Measurements from ENCODE around the gene OXNAD1. TPM values are rescaled to one million over a fixed set of nuclear protein-coding genes. Genes with fewer than 3 reads are reported as not detected.
"Not testable (repeated sequence)": the region's sequence is repeated elsewhere in the genome, so short reads cannot be mapped to it uniquely, and the experiment has no call there.

OXNAD1 gene
- total RNA-seq, 3 donors from 2014 or later: 13.1 to 22.8 (median 15.7) TPM

DNA sequence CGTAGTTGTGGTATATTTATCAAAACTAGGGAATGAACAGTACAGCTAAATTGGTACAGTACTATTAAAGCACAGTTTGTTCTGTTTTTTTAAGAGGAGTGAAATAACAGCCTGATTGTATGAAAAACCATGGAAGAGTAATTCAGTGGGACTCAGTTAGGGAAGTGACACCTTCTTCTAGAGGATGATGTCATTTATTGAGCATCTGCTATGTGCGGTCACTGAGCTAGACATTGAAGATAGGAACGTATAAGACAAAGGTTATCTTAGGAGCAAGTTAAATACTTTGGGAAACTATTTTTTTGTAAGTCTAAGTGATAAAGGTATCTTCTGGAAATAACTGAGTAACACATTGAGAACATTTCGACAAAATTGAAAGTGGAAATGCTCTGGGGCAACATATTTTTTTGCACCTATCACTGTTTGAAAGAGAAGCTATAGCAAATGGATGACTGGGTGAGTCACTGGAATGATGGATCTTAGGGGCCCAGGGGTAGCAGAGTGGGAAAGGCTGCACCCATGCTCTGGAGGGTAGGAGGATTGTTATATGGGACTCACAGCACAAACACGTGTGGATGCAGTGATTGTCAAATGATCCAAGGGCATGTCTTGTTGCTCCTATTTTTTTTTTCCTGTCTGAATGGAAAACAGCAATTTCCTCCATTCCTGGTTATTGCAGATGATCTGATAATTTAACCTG is 43.0 kb downstream of the OXNAD1 start:
- intact Hi-C loops (cut with DNase I; ENCODE audit: low total_unique reads): no loop called here
- Histone ChIP-seq H3K27ac (no peak overlapping the region), H3K9me3 (no peaks in the 10 kb centered on the region), H3K4me1 (peaks cover 0 to 12% of the 10 kb centered on the region in 2 donors), H3K27me3 (no peaks in the 10 kb centered on the region), H3K36me3 (no peaks in the 10 kb centered on the region), H3K4me3 (no peak overlapping the region)
- DNase-seq (ENCODE audit: low spot score in 2 of 2): no peak
- TF ChIP-seq POLR2A (IDR thresholded peaks at IDR 0.05) (no peak), POLR2AphosphoS5 (IDR thresholded peaks at IDR 0.05) (no peak)
- TF ChIP-seq, protein P1, sequence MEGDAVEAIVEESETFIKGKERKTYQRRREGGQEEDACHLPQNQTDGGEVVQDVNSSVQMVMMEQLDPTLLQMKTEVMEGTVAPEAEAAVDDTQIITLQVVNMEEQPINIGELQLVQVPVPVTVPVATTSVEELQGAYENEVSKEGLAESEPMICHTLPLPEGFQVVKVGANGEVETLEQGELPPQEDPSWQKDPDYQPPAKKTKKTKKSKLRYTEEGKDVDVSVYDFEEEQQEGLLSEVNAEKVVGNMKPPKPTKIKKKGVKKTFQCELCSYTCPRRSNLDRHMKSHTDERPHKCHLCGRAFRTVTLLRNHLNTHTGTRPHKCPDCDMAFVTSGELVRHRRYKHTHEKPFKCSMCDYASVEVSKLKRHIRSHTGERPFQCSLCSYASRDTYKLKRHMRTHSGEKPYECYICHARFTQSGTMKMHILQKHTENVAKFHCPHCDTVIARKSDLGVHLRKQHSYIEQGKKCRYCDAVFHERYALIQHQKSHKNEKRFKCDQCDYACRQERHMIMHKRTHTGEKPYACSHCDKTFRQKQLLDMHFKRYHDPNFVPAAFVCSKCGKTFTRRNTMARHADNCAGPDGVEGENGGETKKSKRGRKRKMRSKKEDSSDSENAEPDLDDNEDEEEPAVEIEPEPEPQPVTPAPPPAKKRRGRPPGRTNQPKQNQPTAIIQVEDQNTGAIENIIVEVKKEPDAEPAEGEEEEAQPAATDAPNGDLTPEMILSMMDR (IDR thresholded peaks at IDR 0.05): no peak

DNA sequence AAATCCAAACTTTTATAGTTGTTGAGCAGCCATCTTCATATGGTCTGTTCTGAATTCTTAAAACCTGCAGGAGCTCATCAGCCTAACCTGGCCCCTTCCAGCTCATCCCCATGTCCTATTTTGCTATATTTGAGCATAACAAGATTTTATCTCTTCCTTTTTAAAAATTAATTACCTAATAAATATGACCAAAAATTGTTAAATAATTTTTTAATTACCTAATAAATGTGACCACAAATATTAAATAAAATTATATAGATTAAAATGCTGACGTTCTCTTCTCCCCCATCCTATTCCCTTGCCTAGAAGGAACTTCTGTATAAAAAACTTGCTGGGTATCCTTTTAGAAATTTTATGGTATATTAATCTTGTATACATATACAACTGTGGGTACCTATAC is 43.7 kb downstream of the OXNAD1 start:
- Histone ChIP-seq H3K9me3 (no peaks in the 10 kb centered on the region), H3K27ac (no peak overlapping the region), H3K27me3 (no peaks in the 10 kb centered on the region), H3K36me3 (no peaks in the 10 kb centered on the region), H3K4me1 (peaks cover 0 to 12% of the 10 kb centered on the region in 2 donors), H3K4me3 (no peak overlapping the region)
- TF ChIP-seq POLR2A (IDR thresholded peaks at IDR 0.05) (no peak), POLR2AphosphoS5 (IDR thresholded peaks at IDR 0.05) (no peak)
- TF ChIP-seq, protein P1 (IDR thresholded peaks at IDR 0.05): no peak
- intact Hi-C loops (cut with DNase I; ENCODE audit: low total_unique reads): no loop called here
- no peak for DNase-seq (ENCODE audit: low spot score in 2 of 2)

DNA sequence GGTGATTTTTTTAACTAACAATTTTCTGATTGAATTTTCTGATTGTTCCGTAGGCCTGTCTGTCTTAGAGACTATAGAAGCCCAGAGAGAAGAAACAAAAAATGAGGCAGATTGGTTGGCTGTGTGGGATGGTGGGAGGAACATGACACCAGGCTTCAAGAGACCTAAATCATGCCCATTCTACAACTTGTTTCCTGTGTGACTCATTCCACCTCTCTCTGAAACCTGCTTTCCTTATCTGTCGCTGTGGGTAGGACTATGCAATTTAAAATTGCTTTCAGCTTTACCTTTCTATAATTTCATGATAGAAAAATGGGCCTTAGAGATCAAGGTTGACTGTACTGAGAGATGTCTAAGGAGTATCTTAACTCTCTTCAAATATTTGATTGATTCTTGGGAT is 44.5 kb downstream of the OXNAD1 start:
- Histone ChIP-seq H3K36me3 (no peaks in the 10 kb centered on the region), H3K4me3 (no peak overlapping the region), H3K9me3 (no peaks in the 10 kb centered on the region), H3K4me1 (peaks cover 0 to 12% of the 10 kb centered on the region in 2 donors), H3K27me3 (no peaks in the 10 kb centered on the region), H3K27ac (no peak overlapping the region)
- TF ChIP-seq, protein P1 (IDR thresholded peaks at IDR 0.05): no peak
- intact Hi-C loops (cut with DNase I; ENCODE audit: low total_unique reads): no loop called here
- no peak for DNase-seq (ENCODE audit: low spot score in 2 of 2)

DNA sequence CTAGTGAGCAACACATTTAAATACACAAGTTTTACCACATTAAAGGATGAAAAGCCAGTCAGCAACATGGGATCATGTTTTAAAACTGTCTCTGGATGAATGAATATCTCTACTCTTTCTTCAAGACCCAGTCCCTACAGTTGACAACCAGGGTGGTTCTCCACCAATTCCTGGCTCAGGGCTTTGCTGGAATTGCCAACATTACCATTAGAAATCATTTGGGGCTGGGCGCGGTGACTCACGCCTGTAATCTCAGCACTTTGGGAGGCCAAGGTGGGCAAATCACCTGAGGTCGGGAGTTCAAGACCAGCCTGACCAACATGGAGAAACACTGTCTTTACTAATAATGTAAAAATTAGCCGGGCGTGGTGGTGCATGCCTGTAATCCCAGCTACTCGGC is 45.5 kb downstream of the OXNAD1 start:
- peaks cover 0 to 12% of the 10 kb centered on the region in 2 donors for H3K4me1 ChIP-seq
- H3K9me3 ChIP-seq; intact Hi-C loops (cut with DNase I; ENCODE audit: low total_unique reads); DNase-seq (ENCODE audit: low spot score in 2 of 2); H3K36me3 ChIP-seq; H3K27me3 ChIP-seq; H3K4me3 ChIP-seq; H3K27ac ChIP-seq: not testable (repeated sequence)

DNA sequence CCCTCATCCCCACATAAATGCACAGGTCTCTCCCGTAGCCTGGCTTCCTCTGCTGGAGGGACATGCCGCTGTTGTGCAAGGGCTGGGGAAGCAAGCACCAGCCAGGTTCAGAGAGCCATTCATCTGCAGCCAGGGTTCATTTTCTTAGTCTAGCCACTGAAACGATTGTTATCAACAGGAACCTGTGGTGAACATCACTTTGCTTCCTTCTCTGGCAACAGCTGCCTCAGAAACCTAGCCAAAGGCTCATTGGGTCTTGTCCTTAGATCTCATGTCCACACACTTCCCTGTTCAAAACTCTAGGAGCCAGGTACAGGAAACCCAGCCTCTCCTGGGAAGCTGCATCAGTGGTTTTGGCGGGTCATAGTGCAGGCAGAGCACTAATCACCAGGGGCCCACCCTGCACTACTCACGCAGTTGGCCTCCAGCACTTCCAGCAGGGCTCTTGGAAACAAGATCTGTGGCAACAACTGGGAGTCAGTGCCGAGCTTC is 47.0 kb downstream of the OXNAD1 start:
- no peaks in the 10 kb centered on the region for H3K36me3 ChIP-seq
- H3K27me3 ChIP-seq: no peaks in the 10 kb centered on the region
- peak in 1 of 2 donors; percentile 62 for DNase-seq (ENCODE audit: low spot score in 2 of 2)
- H3K9me3 ChIP-seq: no peaks in the 10 kb centered on the region
- TF ChIP-seq, protein P1 (IDR thresholded peaks at IDR 0.05): no peak
- H3K4me1 ChIP-seq: peaks cover 0 to 12% of the 10 kb centered on the region in 2 donors
- intact Hi-C loops (cut with DNase I; ENCODE audit: low total_unique reads): no loop called here
- H3K27ac ChIP-seq: peak overlapping the region; percentile 10 to 33
- no peak overlapping the region for H3K4me3 ChIP-seq
